ENCODE data around the gene ABTB2.
"Not testable (repeated sequence)": the region's sequence is repeated elsewhere in the genome, so short reads cannot be mapped to it uniquely, and the experiment has no call there.

The ABTB2 gene

GRCh38 chr11:34262531-34263081 is 95.2 kb downstream of the ABTB2 start:
- DNase-seq (ENCODE audit: low spot score), result no peak

GRCh38 chr11:34261820-34262219 is 96.0 kb downstream of the ABTB2 start:
- no peak for DNase-seq (ENCODE audit: low spot score)

- no peak for DNase-seq (ENCODE audit: low spot score)
Observed at GRCh38 chr11:34261095-34261494, 96.7 kb downstream of the ABTB2 start.

GRCh38 chr11:34260072-34260575 is 97.7 kb downstream of the ABTB2 start:
- DNase-seq (ENCODE audit: low spot score), result no peak

GRCh38 chr11:34259087-34259486 is 98.7 kb downstream of the ABTB2 start:
- no peak for DNase-seq (ENCODE audit: low spot score)

- DNase-seq (ENCODE audit: low spot score), result no peak
Observed at GRCh38 chr11:34256626-34257025, 101.2 kb downstream of the ABTB2 start.

GRCh38 chr11:34256150-34256549 is 101.7 kb downstream of the ABTB2 start:
- no peak for DNase-seq (ENCODE audit: low spot score)

- DNase-seq (ENCODE audit: low spot score), result no peak
Observed at GRCh38 chr11:34255101-34255500, 102.7 kb downstream of the ABTB2 start.

- no peak for DNase-seq (ENCODE audit: low spot score)
Observed at GRCh38 chr11:34254011-34254410, 103.8 kb downstream of the ABTB2 start.

GRCh38 chr11:34252651-34253050 is 105.2 kb downstream of the ABTB2 start:
- DNase-seq (ENCODE audit: low spot score), result no peak

GRCh38 chr11:34252015-34252414 is 105.8 kb downstream of the ABTB2 start:
- no peak for DNase-seq (ENCODE audit: low spot score)

- no peak for DNase-seq (ENCODE audit: low spot score)
Observed at GRCh38 chr11:34251589-34251980, 106.2 kb downstream of the ABTB2 start.

GRCh38 chr11:34250732-34251588 is 106.8 kb downstream of the ABTB2 start:
- DNase-seq (ENCODE audit: low spot score), result peak; percentile 51

GRCh38 chr11:34250211-34250610 is 107.6 kb downstream of the ABTB2 start:
- DNase-seq (ENCODE audit: low spot score), result no peak

GRCh38 chr11:34249439-34249838 is 108.4 kb downstream of the ABTB2 start:
- no peak for DNase-seq (ENCODE audit: low spot score)

- DNase-seq (ENCODE audit: low spot score), result not testable (repeated sequence)
Observed at GRCh38 chr11:34246511-34246910, 111.3 kb downstream of the ABTB2 start.

- no peak for DNase-seq (ENCODE audit: low spot score)
Observed at GRCh38 chr11:34245041-34245440, 112.8 kb downstream of the ABTB2 start.

GRCh38 chr11:34243600-34244464 is 114.0 kb downstream of the ABTB2 start:
- peak; percentile 52 for DNase-seq (ENCODE audit: low spot score)

- DNase-seq (ENCODE audit: low spot score), result peak; percentile 62
Observed at GRCh38 chr11:34242037-34242625, 115.7 kb downstream of the ABTB2 start.

- no peak for DNase-seq (ENCODE audit: low spot score)
Observed at GRCh38 chr11:34240150-34240494, 117.7 kb downstream of the ABTB2 start.

GRCh38 chr11:34239465-34240149 is 118.2 kb downstream of the ABTB2 start:
- no peak for DNase-seq (ENCODE audit: low spot score)

GRCh38 chr11:34238966-34239365 is 118.8 kb downstream of the ABTB2 start:
- DNase-seq (ENCODE audit: low spot score), result no peak

Measured in hematopoietic multipotent progenitor cell treated with erythropoietin and hydrocortisone succinate and interleukin-3 and kit ligand, for 17 days (in vitro differentiated cells).